SJSA1 (cell line): ENCODE data around the gene SLC9A8. TPM values are rescaled to one million over a fixed set of nuclear protein-coding genes. Genes with fewer than 3 reads are reported as not detected.

Experiments
- DNase-seq, 2 experiments: peaks; one replicate each; pipeline ENCODE4 v3.0.0-alpha.2; 2015 to 2020; ENCODE audit warnings: low spot score in 2 of 2, low read depth in 1 of 2
- H3K27ac ChIP-seq: fragments of 250-450 bp; sonication (Bioruptor Pico); 2 replicates; pipeline ENCODE4 v1.5.1; 2020; ENCODE audit warnings: mild to moderate bottlenecking, moderate library complexity
- H3K27me3 ChIP-seq: fragments of 250-450 bp; sonication (Bioruptor Pico); replicated peaks from 2 replicates; pipeline ENCODE4 v1.5.1; 2020; ENCODE audit warnings: mild to moderate bottlenecking, moderate library complexity
- H3K36me3 ChIP-seq: fragments of 250-450 bp; sonication (Bioruptor Pico); 2 replicates; pipeline ENCODE4 v1.5.1; 2020; ENCODE audit warnings: mild to moderate bottlenecking
- H3K4me1 ChIP-seq: fragments of 250-450 bp; sonication (Bioruptor Pico); replicated peaks from 2 replicates; pipeline ENCODE4 v1.6.1; 2021; ENCODE audit warnings: mild to moderate bottlenecking
- H3K4me3 ChIP-seq: fragments of 250-450 bp; sonication (Bioruptor Pico); 2 replicates; pipeline ENCODE4 v1.5.1; 2020; ENCODE audit warnings: mild to moderate bottlenecking
- H3K9me3 ChIP-seq: fragments of 250-450 bp; sonication (Bioruptor Pico); replicated peaks from 2 replicates; pipeline ENCODE4 v1.5.1; 2020; ENCODE audit warnings: mild to moderate bottlenecking
- total RNA-seq: library from RNA; depleted of rRNA; stranded (reverse); fragments of >200 nt; shearing (Covaris generic); gene quantifications from 2 replicates; pipeline ENCODE4 v1.2.3, GENCODE V29; 2014

Gene SLC9A8
- total RNA-seq, 1 experiment from 2014 or later = 5.5 TPM

DNA sequence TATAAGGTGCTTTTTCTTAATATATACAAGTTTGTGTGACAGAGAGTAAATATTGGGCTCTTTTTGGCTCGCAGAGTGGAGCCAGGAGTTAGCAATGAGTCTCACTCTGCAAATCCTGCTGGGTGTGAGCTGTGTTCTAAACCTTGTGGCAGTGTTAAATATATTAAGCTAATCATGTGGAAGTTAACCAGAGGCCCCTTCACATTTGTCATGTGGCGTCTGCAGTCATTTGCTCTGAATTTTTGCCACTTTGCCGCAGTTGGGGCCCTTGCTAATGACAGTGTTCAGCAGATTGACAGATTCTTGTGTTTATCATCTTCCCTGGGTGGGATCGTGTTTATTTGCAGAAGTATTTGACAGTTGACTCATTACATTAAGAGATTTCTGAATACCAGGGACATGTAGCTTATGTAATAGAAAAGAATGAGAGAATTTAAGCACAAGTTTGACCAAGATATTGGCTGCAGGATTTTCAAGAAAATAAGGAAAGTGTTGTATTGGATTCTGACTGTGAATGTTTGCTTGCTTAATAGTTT, 64.8 kb downstream of the SLC9A8 start:
- Histone ChIP-seq H3K27ac (peak overlapping the region; percentile 54), H3K36me3 (peaks cover 13% of the 10 kb centered on the region), H3K27me3 (no peaks in the 10 kb centered on the region), H3K9me3 (no peaks in the 10 kb centered on the region), H3K4me1 (peaks cover 57% of the 10 kb centered on the region), H3K4me3 (no peak overlapping the region)
- DNase-seq = peak in 1 of 2 experiments; percentile 81

DNA sequence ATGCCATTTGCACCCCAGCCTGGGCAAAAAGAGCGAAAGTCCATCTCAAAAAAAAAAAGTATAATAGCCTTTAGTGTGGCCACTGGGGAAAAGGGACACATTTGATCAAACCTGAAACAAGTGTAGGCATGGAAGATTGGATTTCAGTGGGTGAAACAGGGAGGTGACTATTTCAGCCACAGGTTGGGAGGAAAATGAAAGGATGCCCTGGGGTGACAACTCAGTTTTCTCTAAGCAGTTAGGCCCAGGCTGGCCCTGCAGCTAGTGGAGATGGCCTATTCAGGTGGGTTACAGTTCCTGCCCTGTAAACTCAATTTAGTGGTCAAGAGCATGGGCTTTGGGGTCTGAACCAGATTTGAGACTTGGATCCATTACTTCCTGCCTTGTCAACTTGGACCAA, 66.3 kb downstream of the SLC9A8 start:
- Histone ChIP-seq H3K27ac (no peak overlapping the region), H3K9me3 (no peaks in the 10 kb centered on the region), H3K4me3 (no peak overlapping the region), H3K27me3 (no peaks in the 10 kb centered on the region), H3K4me1 (peaks cover 46% of the 10 kb centered on the region), H3K36me3 (peaks cover 22% of the 10 kb centered on the region)
- DNase-seq = no peak

GRCh38 chr20:49880177-49880576, 67.5 kb downstream of the SLC9A8 start:
- no peak for DNase-seq
- H3K27ac ChIP-seq = no peak overlapping the region
- H3K36me3 ChIP-seq = peaks cover 31% of the 10 kb centered on the region
- no peak overlapping the region for H3K4me3 ChIP-seq
- no peaks in the 10 kb centered on the region for H3K27me3 ChIP-seq
- no peaks in the 10 kb centered on the region for H3K9me3 ChIP-seq
- peaks cover 34% of the 10 kb centered on the region for H3K4me1 ChIP-seq

DNA sequence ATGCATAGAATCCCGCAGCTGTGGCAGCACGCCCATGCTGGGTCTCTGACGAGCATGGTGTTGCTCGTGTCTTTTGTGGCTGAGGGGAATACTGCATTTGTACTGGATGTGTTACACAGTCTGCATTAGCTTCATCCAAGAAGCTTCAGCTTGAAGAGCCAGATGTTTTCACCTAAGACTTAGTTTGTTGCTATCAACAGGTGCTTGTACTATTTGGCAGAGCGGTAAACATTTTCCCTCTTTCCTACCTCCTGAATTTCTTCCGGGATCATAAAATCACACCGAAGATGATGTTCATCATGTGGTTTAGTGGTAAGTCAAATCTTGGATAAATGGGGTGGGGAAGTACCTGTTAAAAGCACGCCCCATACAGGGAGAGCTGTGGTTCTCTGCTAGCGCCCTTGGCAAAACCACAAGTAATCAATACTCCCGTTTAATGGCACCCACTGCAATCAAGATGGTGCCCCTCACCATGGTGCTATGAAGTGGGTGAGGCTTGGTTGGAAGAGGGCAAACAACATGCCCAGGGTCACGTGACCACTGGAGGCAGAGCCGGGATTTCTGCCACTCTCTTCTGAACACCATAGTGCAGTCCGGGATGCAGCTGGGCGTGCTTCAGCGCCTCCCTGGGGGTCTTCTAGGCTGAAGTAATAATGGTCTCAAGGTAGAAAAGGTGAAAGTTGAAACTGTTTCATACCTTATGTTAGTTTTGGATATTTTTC, 68.3 kb downstream of the SLC9A8 start:
- Histone ChIP-seq H3K36me3 (peaks cover 36% of the 10 kb centered on the region), H3K27ac (no peak overlapping the region), H3K9me3 (no peaks in the 10 kb centered on the region), H3K4me3 (no peak overlapping the region), H3K4me1 (peaks cover 26% of the 10 kb centered on the region), H3K27me3 (no peaks in the 10 kb centered on the region)
- no peak for DNase-seq

DNA sequence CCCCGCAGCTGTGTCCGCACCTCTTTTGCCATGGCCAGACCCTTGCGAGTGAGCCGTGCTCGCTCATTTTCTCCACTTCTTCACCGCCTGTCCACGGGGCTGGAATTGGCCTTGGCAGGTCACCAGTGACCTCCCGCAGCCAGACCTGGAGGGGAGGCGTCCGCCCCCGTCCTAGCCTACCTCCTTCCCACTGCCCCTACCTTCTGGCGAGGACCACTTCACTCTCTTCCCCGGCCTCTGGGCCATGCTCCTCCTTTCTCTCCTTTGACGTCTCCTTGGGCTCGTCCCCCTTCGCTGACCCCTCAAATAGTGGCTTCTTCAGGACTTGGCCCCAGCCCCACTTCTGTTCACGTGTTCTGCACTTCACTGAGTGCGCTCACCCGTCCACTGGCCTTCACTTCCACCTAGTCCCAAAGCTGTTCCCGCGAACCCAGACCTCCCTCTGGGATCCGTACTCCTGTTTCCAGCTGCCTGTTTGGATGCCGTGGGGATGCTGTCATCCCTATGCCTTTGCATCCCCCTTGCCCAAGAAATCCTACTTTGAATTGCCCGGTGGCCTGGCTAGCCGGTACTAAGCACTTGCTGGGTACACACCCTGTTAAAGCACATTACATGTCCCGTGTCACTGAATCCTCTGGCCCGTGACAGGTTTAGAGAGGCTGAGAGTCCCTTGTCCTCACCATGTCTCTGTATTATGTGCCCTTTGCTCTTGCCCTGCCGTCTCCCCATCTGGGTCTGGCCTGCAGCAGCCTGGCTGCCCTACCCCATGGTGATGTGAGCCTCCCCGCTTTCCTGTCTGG, 69.7 kb downstream of the SLC9A8 start:
- no peak for DNase-seq
- H3K4me3 ChIP-seq = no peak overlapping the region
- H3K27me3 ChIP-seq = no peaks in the 10 kb centered on the region
- no peak overlapping the region for H3K27ac ChIP-seq
- H3K9me3 ChIP-seq = no peaks in the 10 kb centered on the region
- H3K4me1 ChIP-seq = peaks cover 12% of the 10 kb centered on the region
- H3K36me3 ChIP-seq = peaks cover 42% of the 10 kb centered on the region

- Histone ChIP-seq H3K36me3 (peaks cover 51% of the 10 kb centered on the region), H3K4me1 (peaks cover 10% of the 10 kb centered on the region), H3K4me3 (no peak overlapping the region), H3K9me3 (no peaks in the 10 kb centered on the region), H3K27me3 (no peaks in the 10 kb centered on the region), H3K27ac (no peak overlapping the region)
- DNase-seq = no peak
Measured at GRCh38 chr20:49883246-49883802, 70.7 kb downstream of the SLC9A8 start.

GRCh38 chr20:49885558-49886332, 73.1 kb downstream of the SLC9A8 start:
- Histone ChIP-seq H3K27me3 (no peaks in the 10 kb centered on the region), H3K4me1 (peaks cover 13% of the 10 kb centered on the region), H3K4me3 (no peak overlapping the region), H3K36me3 (peaks cover 50% of the 10 kb centered on the region), H3K9me3 (no peaks in the 10 kb centered on the region), H3K27ac (no peak overlapping the region)
- no peak for DNase-seq

- Histone ChIP-seq H3K27ac (no peak overlapping the region), H3K27me3 (no peaks in the 10 kb centered on the region)
Measured at GRCh38 chr20:49886571-49887213, 74.1 kb downstream of the SLC9A8 start.

GRCh38 chr20:49887251-49888211, 74.9 kb downstream of the SLC9A8 start:
- H3K9me3 ChIP-seq = no peaks in the 10 kb centered on the region
- H3K4me1 ChIP-seq = peaks cover 13% of the 10 kb centered on the region
- H3K36me3 ChIP-seq = peaks cover 50% of the 10 kb centered on the region
- no peak overlapping the region for H3K4me3 ChIP-seq
- H3K27ac ChIP-seq = no peak overlapping the region
- no peak for DNase-seq
- H3K27me3 ChIP-seq = no peaks in the 10 kb centered on the region

More at GRCh38 chr20:49886571-49887213, 74.1 kb downstream of the SLC9A8 start:
- Histone ChIP-seq H3K4me1 (peaks cover 13% of the 10 kb centered on the region), H3K4me3 (no peak overlapping the region), H3K9me3 (no peaks in the 10 kb centered on the region), H3K36me3 (peaks cover 50% of the 10 kb centered on the region)
- no peak for DNase-seq

DNA sequence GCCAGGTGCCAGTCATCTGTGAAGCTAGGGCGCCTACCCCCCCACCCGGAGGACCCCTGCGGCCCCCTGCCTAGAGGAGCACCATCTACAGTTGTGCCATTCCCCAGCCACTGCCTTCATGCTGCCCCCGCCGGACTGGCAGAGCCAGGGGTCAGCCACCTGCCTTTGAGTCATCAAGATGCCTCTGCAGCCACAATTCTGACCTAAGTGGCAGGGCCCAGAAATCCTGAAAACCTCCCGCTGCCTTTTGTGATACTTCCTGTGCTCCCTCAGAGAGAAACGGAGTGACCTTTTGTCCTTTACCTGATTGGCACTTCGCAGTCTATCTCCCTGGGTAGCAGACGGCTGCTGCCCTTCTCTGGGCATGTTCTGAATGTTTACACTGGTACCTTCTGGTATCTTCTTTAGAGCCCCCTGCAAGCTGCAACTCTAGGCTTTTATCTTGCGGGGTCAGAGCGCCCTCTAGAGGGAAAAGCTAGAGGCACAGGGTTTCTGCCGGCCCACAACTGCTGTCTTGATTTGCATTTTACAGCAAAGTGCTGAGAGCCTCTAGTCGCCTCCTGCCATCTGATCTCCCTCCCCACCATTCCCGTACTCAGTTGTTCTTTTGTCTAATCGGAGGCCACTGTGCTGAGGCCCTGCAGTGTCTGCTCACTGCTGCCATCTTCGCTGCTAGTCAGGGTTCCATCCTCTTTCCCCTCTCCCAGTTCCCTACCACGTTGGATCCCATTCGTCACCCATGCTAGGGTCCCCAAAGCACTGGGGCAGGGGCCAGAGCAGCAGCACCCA, 75.8 kb downstream of the SLC9A8 start:
- H3K27me3 ChIP-seq = no peaks in the 10 kb centered on the region
- peak; percentile 71 to 76 for DNase-seq
- H3K4me3 ChIP-seq = no peak overlapping the region
- no peaks in the 10 kb centered on the region for H3K9me3 ChIP-seq
- H3K27ac ChIP-seq = no peak overlapping the region
- peaks cover 47% of the 10 kb centered on the region for H3K36me3 ChIP-seq
- peaks cover 14% of the 10 kb centered on the region for H3K4me1 ChIP-seq

DNA sequence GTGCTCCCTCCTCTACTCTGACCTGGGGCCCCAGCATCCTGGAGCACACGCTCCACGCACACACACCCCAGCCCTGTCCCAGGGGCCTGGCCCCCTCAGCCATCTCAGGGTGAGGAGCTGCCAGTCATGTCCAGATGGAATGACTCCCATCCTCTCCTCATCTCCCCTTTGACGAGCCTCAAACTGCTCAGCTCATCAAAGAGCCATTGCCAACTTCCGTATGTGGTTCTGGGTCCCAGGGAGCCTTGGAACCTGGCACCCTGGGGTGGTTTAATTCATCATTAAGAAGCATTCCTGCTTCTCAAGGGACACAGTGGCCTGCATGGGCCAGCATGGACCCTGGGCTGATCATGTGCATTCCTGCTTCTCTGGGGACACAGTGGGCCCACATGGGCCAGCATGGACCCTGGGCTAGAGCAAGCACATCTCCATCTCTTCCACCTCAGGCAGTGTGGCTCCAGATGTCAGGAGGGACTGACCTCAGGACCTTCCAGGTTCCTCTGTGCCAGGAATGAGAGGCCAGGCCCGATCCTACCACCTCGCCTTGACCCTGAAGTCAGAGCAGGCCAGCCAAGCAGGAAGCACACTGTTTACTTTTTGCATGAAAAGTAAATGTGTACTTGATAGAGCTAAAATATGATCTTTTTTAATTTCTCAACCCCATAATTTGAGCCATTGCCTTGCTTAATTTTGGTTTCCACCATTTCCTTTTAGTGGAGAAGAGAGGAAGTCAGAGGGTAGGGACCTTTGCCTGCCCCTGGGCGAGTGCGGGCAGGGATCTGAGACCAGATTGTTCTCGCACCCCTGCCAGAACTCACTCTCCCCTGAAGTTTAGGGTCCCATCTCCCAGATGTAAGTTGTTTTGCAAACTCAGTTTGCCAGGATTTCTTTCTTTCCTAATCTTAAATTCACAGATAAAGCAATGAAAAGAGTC, 76.6 kb downstream of the SLC9A8 start:
- H3K4me3 ChIP-seq = no peak overlapping the region
- peaks cover 41% of the 10 kb centered on the region for H3K36me3 ChIP-seq
- peaks cover 23% of the 10 kb centered on the region for H3K4me1 ChIP-seq
- no peak overlapping the region for H3K27ac ChIP-seq
- H3K9me3 ChIP-seq = no peaks in the 10 kb centered on the region
- H3K27me3 ChIP-seq = no peaks in the 10 kb centered on the region
- no peak for DNase-seq
